ENCODE results near the gene GDPD5. TPM values are rescaled to one million over a fixed set of nuclear protein-coding genes. Genes with fewer than 3 reads are reported as not detected.

Gene GDPD5
- total and polyA plus RNA-seq, 9 of the 15 experiments (the other 6 are each of a cell fraction or from before 2014, with no cell fraction given) = 0.32 to 27.3 (median 8.0) TPM

- CTCF ChIA-PET (ENCODE audit: low intra/inter-chr PET ratio) = interaction anchor here (3.5 kb wide), 1 partner anchor 142 kb away, joined by 38 read pairs; no protein-coding TSS in a partner anchor
- H3K36me3 ChIP-seq (ENCODE audit: control insufficient read depth, insufficient read depth, low read length) = no peaks in the 10 kb centered on the region
- ATAC-seq (no peak), DNase-seq (ENCODE audit: extremely low read depth in 1 of 4, low spot score in 3 of 4) (no peak), FAIRE-seq (no peak)
- H3K4me3 ChIP-seq = no peak overlapping the region
- no peaks in the 10 kb centered on the region for H3K9me1 ChIP-seq (ENCODE audit: control insufficient read depth, insufficient read depth, low read length)
- WGBS (ENCODE audit: insufficient coverage, low coverage, missing lambda C conversion rate) = 74% methylated on average over 7 of the region's 7 CpGs
- intact Hi-C loops (cut with micrococcal nuclease) (loop anchor here (2.0 to 5.0 kb wide), 2 partner anchors 55 to 482 kb away; no protein-coding TSS in a partner anchor), in situ Hi-C loops (cut with MboI) (no loop called here)
- H3K79me2 ChIP-seq (ENCODE audit: control insufficient read depth, insufficient read depth, low read length) = no peaks in the 10 kb centered on the region
- no peak for TF ChIP-seq NBN (IDR thresholded peaks at IDR 0.05; ENCODE audit: low read depth)
- no peak for TF ChIP-seq THRB (CRISPR knock-in tag; conservative IDR thresholded peaks at IDR 0.05)
- no peak for TF ChIP-seq MBD2 (IDR thresholded peaks at IDR 0.05; ENCODE audit: borderline replicate concordance, low read depth)
- no peak for TF ChIP-seq JUNB (CRISPR knock-in tag; conservative IDR thresholded peaks at IDR 0.05)
- TF ChIP-seq ARID2 (IDR thresholded peaks at IDR 0.05) = no peak
- TF ChIP-seq MTF1 (CRISPR knock-in tag; IDR thresholded peaks at IDR 0.05; ENCODE audit: borderline replicate concordance) = no peak
- TF ChIP-seq GABPA (tag; conservative IDR thresholded peaks at IDR 0.05; ENCODE audit: low read depth) = no peak
- TF ChIP-seq PCBP1 (IDR thresholded peaks at IDR 0.05; ENCODE audit: low read depth, low read length, poor library complexity, severe bottlenecking) = no peak
- TF ChIP-seq SRSF9 (IDR thresholded peaks at IDR 0.05; ENCODE audit: borderline replicate concordance, low read depth, low read length) = no peak
- TF ChIP-seq SP2 (IDR thresholded peaks at IDR 0.05; ENCODE audit: extremely low read depth, low read depth, low read length, poor library complexity, severe bottlenecking) = no peak
- no peak overlapping the region for H2AFZ ChIP-seq (ENCODE audit: low read depth, low read length)
- no peak overlapping the region for H3K27ac ChIP-seq (ENCODE audit: extremely low read depth, low read depth, low read length)
- no TSS peak for BruUV-seq (replicated peaks)
- H3K4me1 ChIP-seq (replicated peaks in 1 of 2; ENCODE audit: control insufficient read depth in 2 of 2, insufficient read depth in 2 of 2, low read length in 2 of 2) = peaks cover 9 to 15% of the 10 kb centered on the region in 2 experiments
- H4K20me1 ChIP-seq (replicated peaks; ENCODE audit: control insufficient read depth, insufficient read depth, low read length) = no peaks in the 10 kb centered on the region
- 0 out of 4 replicates have a peak overlapping the region, but pooled peaks of 1 of the 2 experiments have one; percentile 65 for H3K9ac ChIP-seq (ENCODE audit: insufficient read depth in 1 of 2, low read depth in 2 of 2, low read length in 2 of 2)
- H3K27me3 ChIP-seq (ENCODE audit: control insufficient read depth in 2 of 2, insufficient read depth in 2 of 2, low read length in 2 of 2) = no peaks in the 10 kb centered on the region
- no peaks in the 10 kb centered on the region for H3K9me3 ChIP-seq (replicated peaks; ENCODE audit: control insufficient read depth, insufficient read depth, low read depth, low read length)
- POLR2A ChIA-PET = interaction anchor here (0.7 to 3.1 kb wide), 2 partner anchors 10 to 154 kb away, joined by 3 to 29 read pairs; partner anchors contain the start of gene RPS3
- no peak overlapping the region for H3K4me2 ChIP-seq (ENCODE audit: insufficient read depth, low read length)
Observed at GRCh38 chr11:75389925-75390324, 135.8 kb downstream of the GDPD5 start.
